ENCODE results near the gene DIO3.

DIO3 gene

DNA sequence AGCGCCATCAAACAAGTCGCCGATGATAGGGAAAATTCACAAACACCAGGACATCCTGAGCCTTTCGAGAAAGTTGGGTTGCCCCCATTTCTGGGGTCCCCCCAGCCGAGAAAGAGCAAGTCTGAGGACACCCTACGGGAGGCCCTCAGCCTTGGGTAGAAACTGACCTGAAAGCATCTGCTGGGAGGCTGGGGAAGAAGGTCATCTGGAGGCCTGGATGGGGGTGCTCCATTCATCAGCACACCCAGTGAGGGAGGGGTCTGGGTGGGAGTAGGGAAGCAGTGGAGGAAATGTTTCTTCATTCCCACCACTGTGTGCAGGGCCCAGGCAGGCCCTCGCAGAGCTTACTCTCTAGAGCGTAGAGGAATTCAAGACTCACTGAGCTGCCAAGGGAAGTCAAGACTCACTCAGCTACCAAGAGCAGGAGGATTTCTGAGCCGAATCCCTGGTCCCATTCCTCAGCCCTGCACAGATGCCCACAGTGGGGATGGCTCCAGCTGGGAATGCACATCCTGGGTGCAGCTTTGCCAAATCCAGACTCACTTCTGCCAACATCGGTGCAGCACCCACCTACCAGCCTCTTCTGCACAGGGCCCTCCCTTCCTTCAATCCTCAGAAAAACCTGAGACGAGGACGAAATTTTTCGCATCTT lies 38.1 kb downstream of the DIO3 start:
- Mint-ChIP-seq H3K4me3 (no peak overlapping the region), H3K4me1 (peaks cover 22% of the 10 kb centered on the region), H3K36me3 (peaks cover 1% of the 10 kb centered on the region), H3K27me3 (peaks cover 7% of the 10 kb centered on the region), H3K27ac (no peak overlapping the region), H3K9me3 (peaks cover 8% of the 10 kb centered on the region)
- ATAC-seq (ENCODE audit: low read depth) (no peak), DNase-seq (ENCODE audit: low spot score in 2 of 2) (no peak)

DNA sequence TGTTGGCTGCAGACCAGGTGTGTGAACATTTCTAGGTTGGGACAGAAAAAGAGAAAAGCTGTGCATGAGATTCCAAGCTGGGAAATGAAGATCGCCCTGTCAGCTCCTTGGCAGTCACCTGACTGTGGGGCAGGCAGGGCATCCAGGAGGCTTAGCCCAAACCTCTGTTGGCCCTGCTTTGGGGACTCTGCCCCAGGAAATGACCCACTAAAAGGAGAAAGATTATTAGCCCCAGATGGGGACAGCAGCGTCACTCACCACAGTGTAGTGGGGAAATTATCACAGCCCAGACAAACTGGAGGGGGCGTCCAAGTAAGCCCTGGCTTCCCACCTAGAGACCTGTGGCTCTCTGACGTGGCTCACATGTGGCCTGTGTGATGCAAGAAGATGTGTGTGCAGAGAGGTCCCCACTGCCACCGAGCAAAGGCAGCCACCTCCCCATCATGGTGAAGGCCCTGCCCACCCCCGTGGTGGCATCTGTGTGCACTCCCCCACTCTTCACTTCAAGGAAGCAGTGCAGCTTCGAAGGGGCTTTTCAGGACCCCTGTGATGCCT lies 39.1 kb downstream of the DIO3 start:
- Mint-ChIP-seq H3K4me1 (peaks cover 22% of the 10 kb centered on the region), H3K9me3 (peaks cover 8% of the 10 kb centered on the region), H3K27me3 (peaks cover 12% of the 10 kb centered on the region), H3K27ac (no peak overlapping the region), H3K4me3 (no peak overlapping the region), H3K36me3 (peaks cover 1% of the 10 kb centered on the region)
- ATAC-seq (ENCODE audit: low read depth): no peak
- DNase-seq (ENCODE audit: low spot score in 2 of 2): no peak

GRCh38 chr14:101600891-101601605 lies 39.8 kb downstream of the DIO3 start:
- ATAC-seq (ENCODE audit: low read depth): no peak
- Mint-ChIP-seq H3K27ac (no peak overlapping the region), H3K9me3 (peaks cover 5% of the 10 kb centered on the region), H3K4me3 (no peak overlapping the region), H3K36me3 (peaks cover 1% of the 10 kb centered on the region), H3K27me3 (peaks cover 14% of the 10 kb centered on the region), H3K4me1 (peaks cover 17% of the 10 kb centered on the region)
- DNase-seq (ENCODE audit: low spot score in 2 of 2): no peak

- Mint-ChIP-seq H3K36me3 (peaks cover 1% of the 10 kb centered on the region), H3K4me1 (peaks cover 10% of the 10 kb centered on the region), H3K27me3 (peaks cover 17% of the 10 kb centered on the region), H3K4me3 (no peak overlapping the region), H3K27ac (no peak overlapping the region), H3K9me3 (peaks cover 3% of the 10 kb centered on the region)
- DNase-seq (ENCODE audit: low spot score in 2 of 2) (no peak), ATAC-seq (ENCODE audit: low read depth) (no peak)
Observed at GRCh38 chr14:101601606-101602465, 40.5 kb downstream of the DIO3 start.

- ATAC-seq (ENCODE audit: low read depth) (no peak), DNase-seq (ENCODE audit: low spot score in 2 of 2) (no peak)
- H3K27ac Mint-ChIP-seq: no peak overlapping the region
- peaks cover 3% of the 10 kb centered on the region for H3K9me3 Mint-ChIP-seq
- peaks cover 17% of the 10 kb centered on the region for H3K27me3 Mint-ChIP-seq
- peaks cover 1% of the 10 kb centered on the region for H3K36me3 Mint-ChIP-seq
- H3K4me3 Mint-ChIP-seq: no peak overlapping the region
- H3K4me1 Mint-ChIP-seq: peaks cover 6% of the 10 kb centered on the region
Observed at GRCh38 chr14:101602466-101602840, 41.2 kb downstream of the DIO3 start.

- peaks cover 1% of the 10 kb centered on the region for H3K9me3 Mint-ChIP-seq
- H3K27me3 Mint-ChIP-seq: peaks cover 20% of the 10 kb centered on the region
- H3K4me1 Mint-ChIP-seq: no peaks in the 10 kb centered on the region
Observed at GRCh38 chr14:101603096-101603495, 41.8 kb downstream of the DIO3 start.

DNA sequence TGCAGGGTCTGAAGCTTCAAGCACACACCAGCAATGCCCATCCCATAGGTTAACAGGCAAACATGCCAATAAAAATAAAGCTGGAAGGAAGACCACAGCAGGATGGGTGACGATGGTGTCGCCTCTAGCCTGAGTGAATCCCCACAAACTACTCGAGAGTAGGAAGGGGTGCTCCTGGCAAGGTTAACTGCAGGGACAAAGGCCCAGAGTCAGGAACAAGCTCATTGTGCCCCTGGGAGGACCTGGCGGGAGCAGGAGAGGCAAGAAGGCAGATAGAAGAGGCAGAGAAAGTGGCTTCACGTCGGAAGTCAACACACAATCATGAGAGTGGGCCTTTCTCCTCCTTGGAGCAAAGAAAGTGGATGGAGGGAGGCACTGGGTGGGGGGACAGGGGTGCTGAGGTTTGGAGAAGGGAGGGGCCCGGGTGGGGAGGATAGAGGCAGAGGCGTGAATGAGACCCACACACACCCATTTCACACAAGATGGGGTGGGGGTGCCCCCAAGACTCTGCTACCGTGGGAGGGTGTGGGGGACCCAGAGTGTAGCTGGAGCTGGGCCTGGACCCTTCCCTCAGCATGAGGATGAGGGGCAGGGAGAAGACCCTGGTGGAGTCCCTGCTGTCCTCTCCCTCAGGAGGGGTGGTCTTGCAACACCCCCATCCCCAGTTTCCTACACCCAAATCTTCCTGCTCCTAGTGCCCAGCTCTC lies 43.1 kb downstream of the DIO3 start:
- H3K27me3 Mint-ChIP-seq: peaks cover 28% of the 10 kb centered on the region

More at GRCh38 chr14:101603096-101603495, 41.8 kb downstream of the DIO3 start:
- Mint-ChIP-seq H3K4me3 (no peak overlapping the region), H3K36me3 (peaks cover 2% of the 10 kb centered on the region), H3K27ac (no peak overlapping the region)
- DNase-seq (ENCODE audit: low spot score in 2 of 2) (no peak), ATAC-seq (ENCODE audit: low read depth) (no peak)

GRCh38 chr14:101604935-101605780 lies 43.9 kb downstream of the DIO3 start:
- no peak for ATAC-seq (ENCODE audit: low read depth)
- peaks cover 28% of the 10 kb centered on the region for H3K27me3 Mint-ChIP-seq
- H3K36me3 Mint-ChIP-seq: peaks cover 2% of the 10 kb centered on the region
- no peak overlapping the region for H3K4me3 Mint-ChIP-seq
- H3K27ac Mint-ChIP-seq: no peak overlapping the region
- no peaks in the 10 kb centered on the region for H3K4me1 Mint-ChIP-seq
- no peak for DNase-seq (ENCODE audit: low spot score in 2 of 2)
- H3K9me3 Mint-ChIP-seq: peaks cover 2% of the 10 kb centered on the region

More for the DNA sequence above, 43.1 kb downstream of the DIO3 start:
- no peak overlapping the region for H3K27ac Mint-ChIP-seq
- peaks cover 2% of the 10 kb centered on the region for H3K9me3 Mint-ChIP-seq
- H3K36me3 Mint-ChIP-seq: peaks cover 2% of the 10 kb centered on the region
- H3K4me1 Mint-ChIP-seq: no peaks in the 10 kb centered on the region
- no peak for ATAC-seq (ENCODE audit: low read depth)
- no peak for DNase-seq (ENCODE audit: low spot score in 2 of 2)
- H3K4me3 Mint-ChIP-seq: no peak overlapping the region

GRCh38 chr14:101605836-101606235 lies 44.5 kb downstream of the DIO3 start:
- Mint-ChIP-seq H3K4me1 (no peaks in the 10 kb centered on the region), H3K9me3 (peaks cover 2% of the 10 kb centered on the region), H3K27me3 (peaks cover 28% of the 10 kb centered on the region), H3K4me3 (no peak overlapping the region), H3K36me3 (peaks cover 2% of the 10 kb centered on the region), H3K27ac (no peak overlapping the region)
- ATAC-seq (ENCODE audit: low read depth) (no peak), DNase-seq (ENCODE audit: low spot score in 2 of 2) (no peak)
